HCT116 (cell line): ENCODE data around the gene PDE6H. TPM values are rescaled to one million over a fixed set of nuclear protein-coding genes. Genes with fewer than 3 reads are reported as not detected.
A peak's percentile ranks its signal among the peaks of the same experiment; 100 is the strongest.

ENCODE experiments used
- ATAC-seq: fragments of 200-7000 bp; cut with Tn5 transposase; 2 replicates; pipeline ENCODE4 v1.9.1; 2020; ENCODE audit warnings: mild to moderate bottlenecking, moderate library complexity
- BruUV-seq: library from RNA; stranded (reverse); fragments of 400-500 nt; replicated peaks from 2 replicates; lab custom pipeline; 2021; lab: Mats Ljungman, UMichigan
- CTCF ChIA-PET: fragments of 300-600 bp; sonication (Branson Sonifier 250); formaldehyde crosslinking; loops from one replicate; lab custom pipeline; 2021; ENCODE audit warnings: antibody characterized with exemption; lab: Charles Lee
- POLR2A ChIA-PET: fragments of 300-600, 350-600 bp; sonication (Branson Sonifier 250); formaldehyde crosslinking; loops from one replicate; lab custom pipeline; 2021; ENCODE audit warnings: antibody characterized with exemption; lab: Charles Lee
- RAD21 ChIA-PET, 2 experiments: fragments of 300-600 bp; sonication (Branson Sonifier 250); formaldehyde crosslinking; loops; one replicate each; lab custom pipeline; 2023; ENCODE audit warnings: low total read pairs in 2 of 2; ENCODE audit not compliant: uncharacterized antibody in 2 of 2, unreplicated experiment in 2 of 2, low non-redundant PET in 1 of 2; lab: Charles Lee
- DNase-seq: peaks from one replicate; pipeline ENCODE4 v3.0.0-alpha.2; 2010; ENCODE audit warnings: low read depth, low spot score
- H2AFZ ChIP-seq: fragments of 200-600 bp; shearing (Covaris generic), sonication (generic); 2 replicates; pipeline ENCODE4 v1.6.1; 2017; ENCODE audit warnings: low read depth, mixed run types, mixed read lengths, antibody characterized with exemption, low read length; ENCODE audit not compliant: poor library complexity, severe bottlenecking
- H3K27ac ChIP-seq: 2 replicates; pipeline ENCODE4 v1.5.1; 2012; ENCODE audit warnings: low read depth, low read length
- H3K27me3 ChIP-seq: fragments of 200-600 bp; sonication (generic); 2 replicates; pipeline ENCODE4 v1.6.1; 2016; ENCODE audit warnings: mixed run types, low read length, mixed read lengths; ENCODE audit not compliant: insufficient read depth
- H3K36me3 ChIP-seq, 2 experiments: fragments of 200-500 bp in 1 of 2; fragments of 200-600 bp in 1 of 2; sonication (Bioruptor generic) in 1 of 2; sonication (generic) in 1 of 2; 2 replicates each; pipeline versions ENCODE4 v1.5.1 to v1.6.1; 2014 to 2016; ENCODE audit warnings: low read length in 2 of 2, inconsistent platforms in 1 of 2, mixed read lengths in 1 of 2, mixed run types in 1 of 2; ENCODE audit not compliant: insufficient read depth in 2 of 2, control insufficient read depth in 1 of 2
- H3K4me1 ChIP-seq, 2 experiments: fragments of 200-600 bp in 1 of 2; sonication (generic) in 1 of 2; 2 replicates each; pipeline versions ENCODE4 v1.5.1 to v1.6.1; 2012 to 2017; ENCODE audit warnings: low read length in 2 of 2, inconsistent platforms in 1 of 2, mild to moderate bottlenecking in 1 of 2, mixed read lengths in 1 of 2, mixed run types in 1 of 2, moderate library complexity in 1 of 2; ENCODE audit not compliant: insufficient read depth in 2 of 2, control insufficient read depth in 1 of 2
- H3K4me2 ChIP-seq: fragments of 200-600 bp; sonication (generic); 2 replicates; pipeline ENCODE4 v1.6.1; 2017; ENCODE audit warnings: mixed run types, low read length, mixed read lengths
- H3K4me3 ChIP-seq, 2 experiments: fragments of 200-600 bp in 1 of 2; sonication (generic) in 1 of 2; replicated peaks in 1 of 2; 2 replicates each; pipeline ENCODE4 v1.5.1; 2011 to 2016; ENCODE audit warnings: low read length in 2 of 2, control low read depth in 1 of 2, low read depth in 1 of 2, mild to moderate bottlenecking in 1 of 2, mixed read lengths in 1 of 2, mixed run types in 1 of 2
- H3K79me2 ChIP-seq: fragments of 200-600 bp; sonication (generic); 2 replicates; pipeline ENCODE4 v1.6.1; 2017; ENCODE audit warnings: mild to moderate bottlenecking, mixed run types, low read length, moderate library complexity, mixed read lengths; ENCODE audit not compliant: insufficient read depth
- H3K9ac ChIP-seq: fragments of 200-600 bp; sonication (generic); 2 replicates; pipeline ENCODE4 v1.6.1; 2016; ENCODE audit warnings: low read length, mixed read lengths
- H3K9me2 ChIP-seq: fragments of 200-600 bp; sonication (generic), shearing (Covaris generic); 2 replicates; pipeline ENCODE4 v1.6.1; 2017; ENCODE audit warnings: mixed run types, mild to moderate bottlenecking, moderate library complexity; ENCODE audit not compliant: insufficient read depth
- H3K9me3 ChIP-seq, 2 experiments: fragments of 200-500 bp in 1 of 2; fragments of 200-600 bp in 1 of 2; sonication (Bioruptor generic) in 1 of 2; sonication (generic) in 1 of 2; 2 replicates each; pipeline ENCODE4 v1.6.1; 2014 to 2017; ENCODE audit warnings: low read length in 2 of 2, mixed read lengths in 2 of 2, inconsistent platforms in 1 of 2, low read depth in 1 of 2, mild to moderate bottlenecking in 1 of 2, mixed run types in 1 of 2, moderate library complexity in 1 of 2; ENCODE audit not compliant: control insufficient read depth in 1 of 2, insufficient read depth in 1 of 2
- H4K20me1 ChIP-seq: fragments of 200-600 bp; sonication (generic), shearing (Covaris generic); 2 replicates; pipeline ENCODE4 v1.6.1; 2017; ENCODE audit warnings: mixed run types, mild to moderate bottlenecking, moderate library complexity; ENCODE audit not compliant: insufficient read depth
- ATF3 ChIP-seq: IDR thresholded peaks from 2 replicates; pipeline ENCODE4 v1.6.1; 2012
- CEBPB ChIP-seq: IDR thresholded peaks from 2 replicates; pipeline ENCODE4 v1.6.1; 2012; ENCODE audit warnings: low read depth
- CTCF ChIP-seq, 3 experiments: fragments of 200-600 bp in 1 of 3; sonication (generic) in 1 of 3; IDR thresholded peaks in 2 of 3; conservative IDR thresholded peaks in 1 of 3; 2 replicates each; pipeline ENCODE4 v1.5.1; 2012 to 2017; ENCODE audit warnings: low read depth in 2 of 3, low read length in 2 of 3, antibody characterized with exemption in 1 of 3, borderline replicate concordance in 1 of 3, control low read depth in 1 of 3, mild to moderate bottlenecking in 1 of 3, mixed read lengths in 1 of 3, mixed run types in 1 of 3, moderate library complexity in 1 of 3; ENCODE audit not compliant: insufficient read depth in 1 of 3
- EGR1 ChIP-seq: IDR thresholded peaks from 2 replicates; pipeline ENCODE4 v1.6.1; 2012; ENCODE audit warnings: low read depth
- ELF1 ChIP-seq: IDR thresholded peaks from 2 replicates; pipeline ENCODE4 v1.6.1; 2012; ENCODE audit warnings: low read depth, borderline replicate concordance
- FOSL1 ChIP-seq: IDR thresholded peaks from 2 replicates; pipeline ENCODE4 v1.6.1; 2012; ENCODE audit warnings: low read depth
- JUND ChIP-seq: IDR thresholded peaks from 2 replicates; pipeline ENCODE4 v1.6.1; 2012
- POLR2A ChIP-seq: IDR thresholded peaks from 2 replicates; pipeline ENCODE4 v1.7.0; 2011; ENCODE audit warnings: borderline replicate concordance; ENCODE audit not compliant: insufficient read depth, insufficient read length; ENCODE audit errors: extremely low read depth
- POLR2AphosphoS5 ChIP-seq: IDR thresholded peaks from 2 replicates; pipeline ENCODE4 v1.6.1; 2011; ENCODE audit warnings: mild to moderate bottlenecking, low read depth, low read length, moderate library complexity
- REST ChIP-seq: IDR thresholded peaks from 2 replicates; pipeline ENCODE4 v1.6.1; 2012; ENCODE audit warnings: low read depth
- TCF7L2 ChIP-seq: IDR thresholded peaks from 2 replicates; pipeline ENCODE4 v1.7.0; 2011; ENCODE audit warnings: borderline replicate concordance, inconsistent platforms; ENCODE audit not compliant: insufficient read depth, insufficient read length; ENCODE audit errors: extremely low read depth
- YY1 ChIP-seq: IDR thresholded peaks from 2 replicates; pipeline ENCODE4 v1.6.1; 2011; ENCODE audit warnings: low read length, low read depth, moderate library complexity, mild to moderate bottlenecking; ENCODE audit not compliant: insufficient replicate concordance; ENCODE audit errors: extremely low read depth
- ZFX ChIP-seq: fragments of 450-650 bp; IDR thresholded peaks from 2 replicates; pipeline ENCODE4 v1.6.1; 2017
- intact Hi-C: fragments of 100-400 bp; cut with micrococcal nuclease; formaldehyde crosslinking; loops from 2 replicates; pipeline ENCODE4 v1.10.0; 2022
- total RNA-seq: library from RNA; stranded (reverse); gene quantifications from one replicate; pipeline ENCODE4 v1.2.1, GENCODE V29; 2021; ENCODE audit not compliant: unreplicated experiment

Gene PDE6H
- total RNA-seq, 1 experiment from 2014 or later = not detected

- peak; percentile 12 for TF ChIP-seq YY1
- TF ChIP-seq ZFX = no peak
- TF ChIP-seq JUND = peak; percentile 63; the same call in 1 of the 2 replicates
- TF ChIP-seq POLR2A = no peak
- TF ChIP-seq, all 23 proteins: peak for 6
These were observed 21.7 kb upstream of the PDE6H start (continued) for GRCh38 chr12:14950982-14951746.

- ChIA-PET POLR2A (no interaction called here), CTCF (no interaction called here), RAD21 (no interaction called here)
- TF ChIP-seq YY1 (no peak), REST (no peak), CTCF (IDR thresholded peaks at IDR 0.05 in 2 of 3, conservative IDR thresholded peaks at IDR 0.05 in 1 of 3; ENCODE audit: borderline replicate concordance in 1 of 3, insufficient read depth in 1 of 3, low read depth in 2 of 3, low read length in 2 of 3) (no peak), CEBPB (no peak), ELF1 (no peak), EGR1 (no peak), ZFX (no peak), TCF7L2 (no peak), ATF3 (no peak), POLR2AphosphoS5 (no peak), FOSL1 (no peak)
- Histone ChIP-seq H3K9me3 (no peaks in the 10 kb centered on the region), H4K20me1 (no peaks in the 10 kb centered on the region), H3K9me2 (no peaks in the 10 kb centered on the region; the same call in 1 of the 2 replicates), H3K79me2 (no peaks in the 10 kb centered on the region), H3K4me2 (peak overlapping the region; percentile 65), H3K4me3 (no peak overlapping the region), H3K27me3 (no peaks in the 10 kb centered on the region), H3K36me3 (no peaks in the 10 kb centered on the region), H3K27ac (no peak overlapping the region), H3K4me1 (peaks cover 20 to 48% of the 10 kb centered on the region in 2 experiments), H3K9ac (peak overlapping the region; percentile 13; the same call in 1 of the 2 replicates), H2AFZ (peak overlapping the region; percentile 72)
- intact Hi-C loops = no loop called here
- no peak for DNase-seq
- BruUV-seq = no TSS peak
- ATAC-seq = no peak
These were observed 21.0 kb upstream of the PDE6H start for GRCh38 chr12:14951851-14952250.
